ENCODE results near the gene MITF. TPM values are rescaled to one million over a fixed set of nuclear protein-coding genes. Genes with fewer than 3 reads are reported as not detected.
"Not testable (repeated sequence)": the region's sequence is repeated elsewhere in the genome, so short reads cannot be mapped to it uniquely, and the experiment has no call there.

MITF gene
- polyA plus RNA-seq, 1 experiment, result 30.9 TPM

GRCh38 chr3:69907554-69907953 lies 168.3 kb downstream of the MITF start:
- H3K27me3 ChIP-seq (ENCODE audit: control insufficient read depth, insufficient read depth, low read length), result no peaks in the 10 kb centered on the region
- CTCF ChIA-PET, result no interaction called here
- no peak overlapping the region for H3K4me3 ChIP-seq (ENCODE audit: low read depth, low read length)
- POLR2A ChIA-PET, result no interaction called here
- DNase-seq (ENCODE audit: low read depth), result no peak
- H3K36me3 ChIP-seq (ENCODE audit: control insufficient read depth, insufficient read depth, low read length), result no peaks in the 10 kb centered on the region
- TF ChIP-seq CTCF (IDR thresholded peaks at IDR 0.05; ENCODE audit: insufficient read depth, low read depth, low read length), result no peak

- H3K27me3 ChIP-seq (ENCODE audit: control insufficient read depth, insufficient read depth, low read length); H3K36me3 ChIP-seq (ENCODE audit: control insufficient read depth, insufficient read depth, low read length); CTCF ChIA-PET; H3K4me3 ChIP-seq (ENCODE audit: low read depth, low read length); DNase-seq (ENCODE audit: low read depth); POLR2A ChIA-PET: not testable (repeated sequence)
Observed at GRCh38 chr3:69909859-69910258, 170.6 kb downstream of the MITF start.

GRCh38 chr3:69913422-69913821 lies 174.2 kb downstream of the MITF start:
- CTCF ChIA-PET, result interaction anchor here (0.7 kb wide), 1 partner anchor 744 kb away, joined by 3 read pairs; no protein-coding TSS in a partner anchor
- Histone ChIP-seq H3K4me3 (ENCODE audit: low read depth, low read length) (no peak overlapping the region), H3K36me3 (ENCODE audit: control insufficient read depth, insufficient read depth, low read length) (no peaks in the 10 kb centered on the region; the same call in 1 of the 2 replicates), H3K27me3 (ENCODE audit: control insufficient read depth, insufficient read depth, low read length) (no peaks in the 10 kb centered on the region)
- TF ChIP-seq CTCF (IDR thresholded peaks at IDR 0.05; ENCODE audit: insufficient read depth, low read depth, low read length), result no peak
- POLR2A ChIA-PET, result no interaction called here
- no peak for DNase-seq (ENCODE audit: low read depth)

- TF ChIP-seq CTCF (IDR thresholded peaks at IDR 0.05; ENCODE audit: insufficient read depth, low read depth, low read length), result no peak
- ChIA-PET POLR2A (no interaction called here), CTCF (no interaction called here)
- no peaks in the 10 kb centered on the region for H3K27me3 ChIP-seq (ENCODE audit: control insufficient read depth, insufficient read depth, low read length)
- no peak overlapping the region for H3K4me3 ChIP-seq (ENCODE audit: low read depth, low read length)
- DNase-seq (ENCODE audit: low read depth), result no peak
- H3K36me3 ChIP-seq (ENCODE audit: control insufficient read depth, insufficient read depth, low read length), result no peaks in the 10 kb centered on the region; the same call in 1 of the 2 replicates
Observed at GRCh38 chr3:69914395-69914794, 175.1 kb downstream of the MITF start.

- POLR2A ChIA-PET, result no interaction called here
- Histone ChIP-seq H3K27me3 (ENCODE audit: control insufficient read depth, insufficient read depth, low read length) (no peaks in the 10 kb centered on the region), H3K36me3 (ENCODE audit: control insufficient read depth, insufficient read depth, low read length) (no peaks in the 10 kb centered on the region; the same call in 1 of the 2 replicates), H3K4me3 (ENCODE audit: low read depth, low read length) (no peak overlapping the region)
- DNase-seq (ENCODE audit: low read depth), result no peak
- no peak for TF ChIP-seq CTCF (IDR thresholded peaks at IDR 0.05; ENCODE audit: insufficient read depth, low read depth, low read length)
- CTCF ChIA-PET, result no interaction called here
Observed at GRCh38 chr3:69915726-69916125, 176.5 kb downstream of the MITF start.

- DNase-seq (ENCODE audit: low read depth), result not testable (repeated sequence)
Observed at GRCh38 chr3:69920009-69920408, 180.7 kb downstream of the MITF start.

More at GRCh38 chr3:69920009-69920408, 180.7 kb downstream of the MITF start:
- CTCF ChIA-PET; POLR2A ChIA-PET; H3K36me3 ChIP-seq (ENCODE audit: control insufficient read depth, insufficient read depth, low read length); H3K27me3 ChIP-seq (ENCODE audit: control insufficient read depth, insufficient read depth, low read length); H3K4me3 ChIP-seq (ENCODE audit: low read depth, low read length): not testable (repeated sequence)
- TF ChIP-seq CTCF (IDR thresholded peaks at IDR 0.05; ENCODE audit: insufficient read depth, low read depth, low read length), result peak; percentile 22; the same call in 1 of the 2 replicates
